GM21423 (cell line): ENCODE data around the gene ERGIC1.

ENCODE experiments used
- ATAC-seq: cut with Tn5 transposase; IDR thresholded peaks from one replicate; pipeline ENCODE4 v1.9.1; 2021; ENCODE audit warnings: mild to moderate bottlenecking, moderate library complexity; ENCODE audit not compliant: unreplicated experiment

The ERGIC1 gene

DNA sequence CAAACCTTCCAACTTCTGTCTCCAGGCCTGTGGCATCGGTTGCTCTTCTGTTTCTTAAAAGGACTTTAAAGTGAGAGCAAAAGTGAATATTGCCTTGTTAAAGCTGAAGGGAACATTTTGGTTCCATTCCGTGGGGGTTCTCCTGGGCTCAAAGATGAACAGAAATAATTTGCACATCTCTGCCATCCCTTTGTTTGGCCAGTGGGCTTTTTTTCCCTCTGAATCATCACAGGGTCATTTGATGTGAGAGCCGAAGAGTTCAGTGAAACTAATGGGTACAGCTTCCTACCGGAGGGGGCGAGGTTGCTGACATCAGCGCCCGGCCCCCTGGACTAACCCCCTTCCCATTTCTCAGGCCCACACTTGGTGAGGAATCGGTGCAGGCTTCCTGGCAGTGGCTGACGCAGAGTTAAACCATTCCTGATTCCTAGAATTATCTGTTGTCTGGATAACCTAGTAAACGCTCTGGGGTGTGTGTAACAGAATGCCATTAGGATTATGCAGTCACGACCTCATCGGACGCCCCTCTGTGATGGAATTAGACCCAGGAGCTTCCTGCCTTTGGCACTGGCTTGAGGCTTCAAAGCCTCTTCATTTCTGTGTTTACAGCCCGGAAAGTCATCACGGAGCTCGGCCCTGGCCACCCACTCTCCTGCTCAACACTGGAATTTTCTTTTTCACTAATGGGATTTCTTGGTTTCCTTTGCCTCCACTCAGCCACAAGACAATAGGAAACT, 63.6 kb downstream of the ERGIC1 start:
- no peak for ATAC-seq

DNA sequence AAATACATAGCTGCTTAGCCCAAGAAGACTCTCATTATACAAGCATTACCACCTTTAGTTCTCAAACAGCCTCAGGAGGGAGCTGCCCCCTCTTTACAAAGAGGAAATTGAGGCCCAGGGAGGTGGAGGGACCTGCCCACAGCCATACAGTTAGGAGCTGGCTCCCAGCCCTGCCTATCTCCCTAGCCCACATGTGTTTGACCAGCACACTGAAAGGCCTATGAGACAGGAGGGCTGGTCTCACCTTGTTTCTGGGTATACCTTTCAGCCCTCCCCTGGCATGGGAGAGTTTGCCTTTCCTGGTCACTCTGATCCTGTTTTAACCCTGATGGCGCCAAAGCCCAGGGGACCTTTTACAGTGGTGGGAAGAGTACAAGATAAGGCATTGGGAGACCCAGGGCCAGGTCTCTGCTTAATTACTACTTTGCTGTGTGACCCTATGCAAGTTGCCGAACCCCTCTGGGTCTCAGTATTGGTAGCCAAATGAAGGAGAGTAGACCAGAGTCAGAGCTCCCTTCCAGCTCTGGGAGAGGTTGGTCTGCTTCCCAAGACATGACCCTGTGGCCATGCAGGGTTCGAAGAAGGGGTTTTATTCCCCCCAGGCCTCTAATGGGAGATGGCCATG, 64.3 kb downstream of the ERGIC1 start:
- ATAC-seq: no peak

DNA sequence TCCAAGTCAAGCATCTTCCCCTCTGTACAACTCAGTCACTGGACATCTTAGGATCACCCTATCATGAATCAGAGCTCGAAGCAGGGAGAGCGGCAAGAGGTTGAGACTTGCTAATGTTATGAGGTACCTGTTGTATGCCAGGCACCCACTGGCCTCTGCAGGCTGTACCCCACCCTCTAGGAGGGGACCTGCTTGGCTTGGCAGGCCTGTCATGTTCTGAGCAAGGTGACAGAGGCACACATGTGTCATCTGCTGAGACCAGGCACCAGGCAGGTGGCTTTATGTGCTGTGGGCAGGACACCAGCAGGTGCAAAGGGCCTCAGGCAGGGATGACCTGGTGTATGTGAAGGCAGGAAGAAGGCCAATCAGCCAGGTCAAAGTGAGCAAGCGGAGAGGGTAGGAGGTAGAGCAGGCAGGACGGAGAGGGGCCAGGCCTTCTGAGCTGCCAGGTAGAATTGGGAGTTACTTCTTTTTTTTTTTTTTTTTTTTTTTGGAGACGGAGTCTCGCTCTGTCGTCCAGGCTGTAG, 64.9 kb downstream of the ERGIC1 start:
- ATAC-seq: no peak

DNA sequence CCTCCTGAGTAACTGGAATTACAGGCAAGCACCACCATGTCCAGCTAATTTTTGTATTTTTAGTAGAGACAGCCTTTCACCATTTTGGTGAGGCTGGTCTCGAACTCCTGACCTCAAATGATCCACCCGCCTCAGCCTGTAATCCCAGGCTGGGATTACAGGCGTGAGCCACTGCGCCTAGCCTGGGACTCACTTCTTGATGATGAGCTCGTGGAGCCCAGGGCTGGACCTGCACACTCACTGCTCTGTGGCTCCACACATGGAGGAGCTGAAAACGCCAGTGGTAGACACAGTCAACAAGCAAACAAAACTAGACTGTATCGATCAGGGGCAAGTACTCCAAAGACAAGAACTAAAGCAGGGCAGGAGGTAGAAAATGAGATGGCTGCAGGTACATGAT, 65.4 kb downstream of the ERGIC1 start:
- ATAC-seq: no peak

DNA sequence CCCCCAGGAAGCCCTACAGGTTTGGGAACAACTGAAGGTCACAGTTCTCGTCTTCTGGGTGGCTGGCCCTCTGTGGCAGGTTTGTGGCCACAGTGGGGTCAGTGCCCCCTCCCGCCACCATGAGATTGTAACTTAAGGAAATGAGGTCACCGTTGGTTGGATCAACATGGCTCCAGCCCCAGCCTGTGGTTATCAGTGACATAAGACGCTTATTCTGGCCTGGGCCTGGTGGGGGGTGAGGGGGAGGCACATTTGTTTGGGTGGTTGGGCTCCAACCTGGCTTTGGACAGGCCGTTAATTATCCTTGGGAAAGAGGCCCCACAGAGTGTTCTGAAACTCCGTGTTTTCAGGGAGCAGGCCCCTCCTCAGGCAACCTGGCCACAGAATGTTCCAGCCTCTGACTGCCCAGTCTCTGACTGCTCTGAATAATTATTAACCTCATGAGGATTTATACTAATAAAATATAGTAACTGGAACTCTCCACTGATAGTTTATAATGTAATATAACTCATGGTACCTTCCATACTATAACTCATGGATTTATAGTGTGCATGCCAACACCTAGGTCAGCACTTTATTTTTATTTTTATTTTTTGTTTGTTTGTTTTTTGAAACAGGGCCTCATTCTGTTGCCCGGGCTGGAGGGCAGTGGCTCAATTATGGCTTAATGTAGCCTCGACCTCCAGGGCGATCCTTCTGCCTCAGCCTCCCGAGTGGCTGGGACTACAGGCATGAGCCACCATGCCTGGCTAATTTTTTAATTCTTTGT, 67.1 kb downstream of the ERGIC1 start:
- ATAC-seq: no peak

DNA sequence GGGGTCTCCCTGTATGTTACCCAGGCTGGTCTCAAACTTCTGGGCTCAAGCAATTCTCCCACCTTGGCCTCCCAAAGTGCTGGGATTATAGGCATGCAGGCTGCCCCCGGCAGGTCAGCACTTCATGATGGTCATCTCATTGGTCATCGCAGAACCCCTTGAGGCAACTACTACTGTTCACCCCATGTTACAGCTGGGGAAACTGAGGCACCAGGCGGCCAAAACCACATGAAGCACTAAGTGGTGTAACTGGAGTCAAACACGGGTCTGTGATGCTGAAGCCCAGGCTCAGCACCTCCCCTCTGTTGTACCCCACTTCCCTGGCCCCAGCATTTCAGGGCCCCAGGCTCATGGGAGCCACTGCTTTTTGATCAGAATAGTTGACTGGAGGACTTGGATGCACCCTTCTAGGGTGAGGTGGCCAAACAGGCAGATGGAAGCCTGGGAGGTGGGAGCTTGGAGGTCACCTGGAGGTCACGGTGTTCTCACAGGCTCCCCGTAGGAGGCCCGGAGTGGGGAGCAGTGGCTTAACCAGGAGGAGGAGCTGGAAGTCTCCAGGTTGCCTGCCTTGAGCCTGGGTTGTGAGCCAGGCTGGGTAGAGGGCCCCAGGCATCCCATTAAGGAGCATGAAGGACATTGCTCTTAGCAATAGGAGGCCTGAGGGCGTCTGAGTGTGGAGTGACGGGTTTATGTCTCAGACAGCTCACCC, 67.9 kb downstream of the ERGIC1 start:
- ATAC-seq: no peak

DNA sequence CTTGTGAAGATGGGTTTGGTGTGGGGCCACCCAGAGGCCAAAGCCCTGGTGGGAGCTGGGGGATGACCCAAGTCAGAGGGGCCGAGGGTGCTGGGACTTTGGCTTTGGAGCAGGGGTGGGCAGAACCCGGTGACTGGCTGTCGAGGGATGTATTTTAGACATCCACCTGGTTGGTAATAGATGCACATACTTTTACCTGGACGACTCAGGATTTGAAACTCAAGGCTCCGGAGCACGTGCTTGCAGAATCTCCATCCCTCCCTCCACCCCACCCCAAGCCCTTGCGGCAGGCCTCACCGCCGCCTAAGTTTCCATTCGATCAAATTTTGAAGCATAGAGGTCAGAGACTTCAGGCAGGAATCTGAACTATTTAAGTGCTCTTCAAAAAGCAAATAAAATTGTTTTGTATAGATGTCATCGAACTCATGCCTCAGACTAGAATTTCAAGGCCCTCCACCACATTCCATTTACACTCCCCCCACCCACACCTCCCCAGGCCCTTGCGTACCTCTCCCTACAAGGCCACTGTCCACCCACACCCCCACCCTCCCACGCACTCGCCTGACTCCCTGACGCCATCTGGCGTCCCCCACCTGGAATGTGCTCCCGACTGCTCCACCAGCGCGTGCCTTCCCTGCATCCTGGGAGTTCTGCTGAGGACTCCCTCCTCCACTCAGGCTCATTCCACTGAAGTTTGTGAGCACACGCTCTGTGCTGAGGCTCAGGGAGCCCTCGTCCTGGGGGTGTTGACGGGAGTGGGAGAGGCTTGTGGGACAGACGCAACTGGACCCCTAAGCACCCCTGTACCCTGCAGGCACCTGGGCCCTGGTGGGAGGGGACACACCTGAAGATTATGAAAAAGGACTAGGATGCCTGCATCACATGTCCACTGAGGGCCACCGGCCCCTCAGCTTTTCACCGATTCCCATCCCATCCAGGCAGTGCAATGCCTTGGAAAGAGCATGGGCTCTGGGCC, 68.7 kb downstream of the ERGIC1 start:
- no peak for ATAC-seq

DNA sequence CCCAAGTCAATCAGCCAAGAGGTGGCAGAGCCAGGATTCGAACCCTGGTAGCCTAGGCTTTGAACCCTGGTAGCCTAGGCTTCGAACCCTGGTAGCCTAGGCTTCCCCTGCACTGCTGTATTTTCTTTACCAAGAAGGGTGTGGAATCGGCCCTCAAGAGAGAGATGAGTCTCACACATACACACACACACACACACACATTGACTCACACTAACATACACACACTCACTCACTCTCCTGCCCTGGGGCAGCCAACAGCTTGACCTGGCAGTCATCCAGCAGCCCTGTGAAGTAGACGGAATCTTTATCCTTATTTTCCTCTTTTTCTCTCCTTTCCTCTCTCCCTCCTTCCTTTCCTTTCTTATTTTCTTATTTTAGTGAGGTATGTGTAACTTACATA, 69.7 kb downstream of the ERGIC1 start:
- no peak for ATAC-seq

DNA sequence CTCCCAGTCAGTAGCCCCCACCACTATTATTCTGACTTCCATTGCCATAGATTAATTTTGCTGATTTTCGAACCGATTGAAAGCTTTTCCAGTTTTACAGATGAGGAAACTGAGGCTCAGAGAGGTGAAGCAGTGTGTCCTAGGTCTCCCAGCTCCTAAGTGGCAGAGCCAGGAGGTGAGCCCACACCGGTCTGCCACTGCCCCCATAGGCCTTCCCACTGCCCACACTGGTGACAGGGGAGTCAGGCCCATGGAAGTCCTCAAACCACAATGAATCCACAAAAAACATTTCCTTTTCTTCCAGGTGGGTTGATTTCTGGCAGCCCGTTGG, 70.2 kb downstream of the ERGIC1 start:
- no peak for ATAC-seq

DNA sequence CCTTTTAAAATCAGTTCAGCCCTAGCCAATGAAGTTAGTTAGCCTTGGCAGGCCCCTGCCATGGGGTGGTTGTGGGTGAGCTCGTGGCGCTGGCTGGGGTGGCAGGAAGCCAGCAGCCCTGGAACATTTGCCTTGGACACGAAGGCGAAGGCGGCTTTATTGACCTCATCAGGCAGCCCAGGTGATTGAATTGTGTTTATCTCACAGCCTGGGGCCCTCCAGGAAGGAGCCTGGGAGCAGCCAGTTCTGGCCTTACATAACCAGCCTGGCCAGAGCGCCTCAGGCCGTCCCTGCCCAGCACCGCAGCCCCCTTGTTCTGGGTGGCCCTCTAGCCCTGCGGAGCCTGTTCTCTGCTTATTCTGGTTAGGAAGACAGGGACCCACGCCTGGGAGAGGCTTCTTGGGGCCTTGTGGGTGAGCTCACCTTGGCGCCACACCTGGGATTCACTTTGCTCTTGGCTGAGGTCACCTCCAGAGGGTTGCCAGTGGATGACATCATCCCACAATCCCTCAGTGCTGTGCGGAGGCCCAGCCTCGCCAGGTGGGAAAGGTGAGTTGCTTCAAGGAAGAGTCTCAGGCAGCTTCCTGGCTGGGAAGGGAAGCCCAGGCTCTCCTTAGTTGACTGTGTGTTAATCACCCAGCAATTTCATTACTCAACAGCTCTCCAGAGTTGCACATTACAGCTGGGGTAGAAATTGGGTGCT, 70.7 kb downstream of the ERGIC1 start:
- ATAC-seq: no peak

DNA sequence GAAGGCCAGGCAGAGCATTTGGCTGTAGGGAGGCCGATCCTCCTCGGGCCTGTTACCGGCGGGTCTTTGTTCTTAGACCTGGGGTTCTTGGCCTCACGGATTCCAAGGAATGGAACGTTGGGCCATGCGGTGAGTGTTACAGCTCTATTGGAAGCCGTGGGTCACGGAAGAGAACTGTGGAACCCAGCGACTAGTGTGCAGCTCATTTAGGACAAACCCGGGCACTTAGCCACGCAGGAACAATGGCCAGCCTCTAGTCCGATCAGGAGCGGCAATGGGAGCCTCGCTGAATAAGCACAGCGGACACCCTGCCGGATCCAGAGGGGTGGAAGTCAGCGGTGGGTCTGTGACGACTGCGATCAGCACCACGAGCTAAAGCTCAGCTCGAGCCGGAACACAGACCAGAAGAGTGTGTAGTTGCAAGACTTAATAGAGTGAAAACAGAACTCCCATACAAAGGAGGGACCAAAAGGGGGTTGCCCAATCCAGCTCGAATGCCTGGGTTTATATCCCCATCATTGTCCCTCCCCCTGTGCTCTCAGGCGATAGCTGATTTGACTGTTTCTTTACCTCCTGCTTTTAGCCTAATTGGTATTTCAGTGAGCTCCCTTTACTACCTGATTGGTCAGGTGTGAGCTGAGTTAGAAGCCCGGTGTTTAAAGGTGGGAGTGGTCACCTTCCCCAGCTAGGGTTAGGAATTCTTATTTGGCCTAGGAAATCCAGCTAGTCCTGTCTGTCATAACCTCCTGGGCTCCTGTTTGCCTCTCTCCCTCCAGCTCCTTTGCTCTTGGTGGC, 71.5 kb downstream of the ERGIC1 start:
- no peak for ATAC-seq

DNA sequence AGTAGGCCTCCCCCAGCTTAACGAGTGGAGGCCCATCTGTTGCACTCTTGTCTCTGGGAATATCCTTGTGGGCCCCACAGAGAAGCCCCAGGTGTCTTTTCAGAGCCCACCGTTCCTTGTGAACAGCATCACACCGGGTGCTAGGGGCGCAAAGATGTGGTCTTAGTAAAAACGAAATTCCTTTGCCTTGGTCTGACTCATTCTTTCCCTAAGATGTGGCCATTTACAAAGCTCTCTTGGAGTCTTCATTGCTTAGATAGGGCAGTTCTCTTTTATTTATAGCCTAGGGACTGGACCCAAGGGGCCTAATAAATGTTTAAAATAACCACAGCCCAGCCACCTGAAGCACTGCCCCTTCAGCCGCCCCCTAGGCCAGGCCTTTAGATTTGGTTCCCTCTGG, 72.4 kb downstream of the ERGIC1 start:
- no peak for ATAC-seq

DNA sequence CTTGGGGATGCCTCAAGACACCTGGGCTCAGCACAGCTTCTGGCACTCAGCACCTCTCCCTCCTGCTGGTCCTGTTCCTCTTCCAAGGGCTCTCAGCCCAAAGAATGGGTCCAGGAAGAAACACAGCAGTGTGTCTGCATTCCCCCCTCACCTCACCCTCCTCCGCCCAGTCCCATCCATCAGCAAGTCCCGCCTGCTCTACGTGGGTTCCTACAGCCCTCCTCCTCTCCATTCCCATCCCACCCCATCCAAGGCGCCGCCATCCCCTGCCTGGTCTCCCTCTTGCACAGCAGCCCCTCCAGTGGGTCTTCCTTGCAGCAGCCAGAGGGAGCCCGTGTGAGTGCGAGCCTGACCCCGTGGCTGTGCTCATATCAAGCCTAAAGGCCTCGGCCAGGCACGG, 72.8 kb downstream of the ERGIC1 start:
- no peak for ATAC-seq

DNA sequence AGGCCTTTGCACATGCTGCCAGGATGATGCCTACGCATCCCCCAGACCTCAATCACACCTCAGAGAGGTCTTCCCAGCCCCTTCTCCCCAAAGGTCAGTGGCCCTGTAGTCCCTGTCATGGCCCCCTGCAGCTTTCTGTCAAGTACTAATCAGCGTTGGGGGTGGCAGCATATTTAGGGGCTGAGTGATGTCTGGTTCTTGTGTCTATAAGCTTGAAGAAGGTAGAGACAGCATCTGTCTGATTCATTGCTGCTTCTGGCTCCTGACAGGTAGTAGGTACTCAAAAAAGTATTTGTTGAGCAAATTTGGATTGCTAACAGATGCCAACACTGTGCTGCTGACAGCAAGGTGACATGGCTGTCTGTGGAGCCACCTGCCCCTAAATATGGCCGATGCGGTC, 73.6 kb downstream of the ERGIC1 start:
- ATAC-seq: no peak

DNA sequence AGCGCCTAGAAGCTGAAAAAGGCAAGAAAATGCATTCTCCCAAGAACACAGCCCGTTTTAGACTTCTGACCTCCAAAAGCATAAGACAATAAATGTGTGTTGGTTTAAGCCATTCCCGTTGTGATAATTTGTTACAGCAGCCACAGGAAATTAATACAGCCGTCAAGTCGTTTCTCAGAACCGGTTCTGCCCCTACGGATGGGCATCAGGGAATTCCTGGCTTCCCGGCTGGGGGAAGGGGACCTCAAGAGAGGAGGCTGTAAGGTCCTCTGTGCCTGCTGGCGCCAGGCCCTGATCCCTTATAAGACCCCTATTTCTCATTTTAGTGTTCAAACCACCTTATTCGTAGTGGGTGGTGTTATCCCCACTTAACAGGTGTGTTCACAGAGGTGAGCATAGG, 74.6 kb downstream of the ERGIC1 start:
- ATAC-seq: no peak

DNA sequence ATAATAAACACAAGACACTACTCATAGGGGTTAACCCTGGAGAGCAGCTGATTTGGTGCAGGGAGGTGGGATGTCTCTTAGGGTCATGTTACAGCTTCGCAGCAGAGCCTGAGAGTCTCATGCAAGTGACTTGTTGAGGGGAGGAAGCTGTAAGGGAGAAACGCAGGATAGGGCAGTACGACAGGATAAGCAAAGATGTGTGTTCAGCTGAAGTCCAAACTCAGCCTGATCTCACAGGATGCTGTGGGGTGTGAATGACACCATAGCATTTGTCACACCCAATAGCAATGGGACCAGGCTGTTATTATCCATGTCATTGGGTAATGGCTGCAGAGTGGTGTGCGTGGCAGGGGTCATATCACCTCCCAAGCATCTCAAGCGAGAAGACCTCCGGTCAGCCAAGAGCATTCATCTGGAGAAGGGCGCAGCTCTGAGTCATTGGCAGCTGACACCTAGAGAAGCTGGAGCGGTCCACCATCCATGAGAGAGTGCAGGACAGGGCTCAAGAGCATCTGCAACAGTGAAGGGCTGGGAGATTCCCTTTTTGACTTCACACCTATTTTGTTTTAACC, 76.0 kb downstream of the ERGIC1 start:
- ATAC-seq: no peak

DNA sequence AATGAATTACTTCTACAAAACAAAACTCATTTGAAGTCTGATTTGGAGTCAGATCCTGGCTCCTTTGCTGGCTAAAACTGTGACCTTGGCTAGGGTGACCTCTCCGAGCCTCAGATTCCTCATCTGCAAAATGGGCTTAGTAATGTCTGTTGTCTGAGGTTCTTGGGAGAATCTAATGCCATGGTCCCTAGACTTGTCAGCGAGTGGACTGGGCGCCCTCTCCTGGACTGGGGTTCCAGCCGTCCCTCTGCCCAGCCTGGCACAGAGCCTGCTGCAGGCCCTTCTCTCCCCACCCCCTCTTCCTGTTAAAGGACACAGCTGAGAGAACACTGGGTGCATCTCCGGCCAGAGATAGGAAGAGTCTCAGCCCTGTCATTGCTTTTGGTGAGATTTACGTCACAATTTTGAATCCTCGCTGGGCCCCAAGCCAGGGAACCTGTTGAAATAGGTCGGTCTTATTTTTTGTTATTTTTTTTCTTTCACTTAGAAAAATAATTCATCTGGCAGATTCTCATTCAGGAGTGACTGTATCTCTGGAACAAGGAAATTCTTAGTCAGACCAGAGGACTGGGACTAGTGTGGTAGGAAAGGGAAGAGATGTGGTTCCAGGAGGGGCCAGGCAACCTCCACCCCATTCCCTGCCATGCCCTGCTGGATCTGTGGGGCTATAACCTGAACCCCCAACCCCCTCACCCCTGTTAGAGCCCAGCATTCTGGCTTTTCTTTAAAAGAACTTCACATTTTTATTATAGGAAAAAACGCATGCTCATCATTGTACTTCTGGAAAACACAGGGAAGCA, 77.0 kb downstream of the ERGIC1 start:
- ATAC-seq: peak; percentile 60

DNA sequence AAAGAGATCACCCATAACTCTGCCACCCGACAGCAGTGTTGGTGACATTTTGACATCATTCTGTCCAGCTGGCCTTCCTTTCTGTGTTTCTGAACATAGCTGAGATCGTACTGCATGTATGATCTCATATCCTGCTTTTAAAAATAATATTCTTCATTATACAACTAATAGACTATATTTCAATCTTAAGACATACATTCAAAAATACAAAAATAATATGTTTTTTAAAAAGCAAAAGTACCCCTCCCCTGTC, 77.5 kb downstream of the ERGIC1 start:
- ATAC-seq: no peak
